Embryonic facial prominence (tissue), 1 donor: ENCODE data around the gene HS1BP3.

Source experiments
- DNase-seq: peaks from one replicate; pipeline ENCODE4 v3.0.0-alpha.2; 2016; ENCODE audit errors: extremely low spot score

Gene HS1BP3

DNA sequence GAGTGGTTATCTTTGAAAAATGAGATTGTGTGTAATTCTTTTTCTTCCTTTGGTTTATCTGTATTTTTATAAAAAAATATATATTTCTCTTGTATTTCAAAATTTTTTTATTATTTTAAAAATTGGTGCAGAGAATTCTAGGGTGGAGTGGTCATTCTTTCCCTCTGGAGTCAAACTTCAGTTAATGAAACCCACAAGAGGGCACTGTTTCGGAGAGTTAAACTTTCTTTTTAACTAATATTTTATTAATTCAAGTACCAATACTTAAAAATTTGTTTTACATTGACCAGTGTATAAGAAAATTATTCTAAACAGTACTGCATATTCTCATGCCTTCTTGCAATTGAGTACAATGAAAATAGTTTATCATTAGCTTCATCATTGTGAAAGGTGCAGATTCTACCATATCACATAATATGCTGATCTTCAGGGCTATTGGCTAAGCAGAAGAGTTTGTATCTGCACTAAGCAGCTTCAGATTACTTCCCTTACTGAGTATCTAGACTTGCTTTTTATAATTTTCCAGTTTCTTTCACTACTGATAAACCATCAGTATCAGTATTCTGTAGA is 50.1 kb downstream of the HS1BP3 start:
- no peak for DNase-seq

DNA sequence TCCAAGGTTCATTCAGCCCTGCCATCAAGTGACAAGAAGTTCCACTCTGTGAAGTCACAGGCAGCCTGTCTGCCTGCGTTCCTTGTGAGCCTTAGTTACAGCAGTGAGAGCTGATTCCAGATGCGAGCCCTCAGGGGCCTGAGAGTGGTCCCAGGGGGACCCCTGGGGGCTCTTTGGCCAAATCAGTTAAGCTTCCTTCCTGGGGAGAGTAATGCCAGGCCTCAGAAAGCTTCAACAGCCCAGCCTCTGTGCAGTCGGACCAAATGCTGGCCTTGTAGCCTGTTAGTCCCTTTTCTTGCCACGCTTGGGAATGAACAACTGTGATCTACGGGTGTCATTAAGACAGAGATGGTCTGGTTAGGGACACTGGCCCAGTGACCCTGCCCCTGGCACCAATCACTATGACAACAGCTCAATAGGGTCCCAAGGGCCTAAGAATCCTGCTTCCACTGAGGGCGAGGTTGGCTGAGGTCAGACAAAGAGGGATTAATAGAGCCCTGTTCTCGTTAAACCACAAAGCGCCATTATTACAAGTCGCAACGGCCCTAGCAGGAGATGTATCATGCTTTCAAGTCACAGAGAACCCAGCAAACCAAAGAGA is 50.9 kb downstream of the HS1BP3 start:
- DNase-seq: no peak

DNA sequence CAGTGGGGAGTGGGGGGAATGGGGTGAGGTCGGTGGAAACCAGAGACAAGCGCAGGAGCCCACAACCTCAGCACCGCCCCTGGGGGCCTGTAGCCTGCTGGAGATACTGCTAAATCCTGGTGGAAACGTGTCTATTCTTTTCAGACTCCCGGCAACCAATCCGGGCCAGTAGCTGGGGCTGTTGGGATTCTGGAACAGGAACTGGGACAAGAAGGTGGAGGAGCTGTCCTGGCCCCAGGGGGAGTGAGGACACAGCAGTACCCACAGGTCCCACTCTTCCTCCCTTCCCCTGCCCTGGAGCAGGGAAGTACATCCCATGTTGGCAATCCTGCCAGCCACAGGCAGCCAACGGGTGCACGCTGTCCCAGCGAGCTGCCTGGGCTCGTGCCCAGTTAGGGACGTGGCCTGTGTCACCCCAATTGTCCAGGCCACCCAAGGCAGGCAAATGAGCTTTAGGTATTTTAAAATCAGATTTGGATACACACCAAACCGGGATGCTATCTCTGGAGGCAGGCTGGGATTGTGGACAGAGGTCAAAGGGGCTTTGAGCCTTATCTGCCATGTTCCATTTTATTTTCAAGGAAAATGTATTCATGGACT is 51.8 kb downstream of the HS1BP3 start:
- no peak for DNase-seq

DNA sequence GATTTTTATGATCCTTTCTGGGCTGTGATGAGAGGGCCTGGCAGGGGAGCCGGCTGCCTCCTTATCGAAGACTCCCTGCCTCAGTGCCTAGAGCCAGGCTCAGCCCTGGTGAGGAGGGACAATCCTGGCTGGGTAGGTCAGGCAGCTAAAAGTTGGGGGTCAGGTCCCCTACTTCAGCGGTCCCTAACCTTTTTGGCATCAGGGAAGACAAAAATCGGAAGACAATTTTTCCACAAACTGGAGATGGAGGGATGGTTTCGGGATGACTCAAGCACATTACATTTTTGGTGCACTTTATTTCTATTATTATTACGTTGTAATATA is 53.1 kb downstream of the HS1BP3 start:
- no peak for DNase-seq

DNA sequence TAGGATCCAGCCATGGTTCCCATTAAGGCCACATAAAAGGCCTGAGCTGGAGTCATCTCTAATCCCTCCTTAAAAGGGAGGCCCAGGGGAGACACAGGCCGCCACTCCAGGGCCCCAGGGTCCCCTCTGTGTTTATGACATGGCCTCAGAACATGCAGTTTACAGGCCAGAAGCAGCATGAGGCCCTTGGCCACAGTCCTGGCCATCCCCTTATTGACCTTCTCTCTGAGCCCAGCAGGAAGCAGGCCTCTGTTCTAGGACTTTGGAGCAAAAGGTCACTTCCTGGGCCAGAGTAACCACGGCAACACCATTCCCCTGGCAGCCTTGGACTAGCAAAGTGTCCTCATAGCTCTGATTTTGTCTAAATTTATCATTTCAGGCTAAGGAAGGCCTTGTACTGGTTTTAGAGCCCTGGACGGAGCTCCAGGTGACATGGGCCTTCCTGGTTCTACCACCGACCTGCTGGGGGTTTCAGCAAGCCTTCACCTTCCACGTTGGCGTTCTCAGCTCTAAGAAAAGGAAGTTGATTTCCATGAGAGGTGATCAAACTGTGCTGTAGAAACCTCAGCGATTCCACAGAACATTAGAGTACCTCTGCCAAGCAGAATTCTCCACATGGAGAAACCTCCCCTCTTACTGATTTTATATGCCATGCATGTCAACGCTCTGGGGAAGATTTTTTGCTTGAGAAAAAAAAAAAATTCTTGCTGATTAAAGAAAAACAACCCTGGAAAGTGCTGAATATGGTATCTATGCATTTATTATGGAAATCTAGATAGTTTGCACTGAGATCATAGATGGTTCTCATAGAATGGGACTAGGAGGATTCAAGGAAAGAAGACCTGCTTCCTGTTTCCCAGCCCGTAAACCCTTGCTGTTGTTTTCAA is 53.7 kb downstream of the HS1BP3 start:
- DNase-seq: no peak

DNA sequence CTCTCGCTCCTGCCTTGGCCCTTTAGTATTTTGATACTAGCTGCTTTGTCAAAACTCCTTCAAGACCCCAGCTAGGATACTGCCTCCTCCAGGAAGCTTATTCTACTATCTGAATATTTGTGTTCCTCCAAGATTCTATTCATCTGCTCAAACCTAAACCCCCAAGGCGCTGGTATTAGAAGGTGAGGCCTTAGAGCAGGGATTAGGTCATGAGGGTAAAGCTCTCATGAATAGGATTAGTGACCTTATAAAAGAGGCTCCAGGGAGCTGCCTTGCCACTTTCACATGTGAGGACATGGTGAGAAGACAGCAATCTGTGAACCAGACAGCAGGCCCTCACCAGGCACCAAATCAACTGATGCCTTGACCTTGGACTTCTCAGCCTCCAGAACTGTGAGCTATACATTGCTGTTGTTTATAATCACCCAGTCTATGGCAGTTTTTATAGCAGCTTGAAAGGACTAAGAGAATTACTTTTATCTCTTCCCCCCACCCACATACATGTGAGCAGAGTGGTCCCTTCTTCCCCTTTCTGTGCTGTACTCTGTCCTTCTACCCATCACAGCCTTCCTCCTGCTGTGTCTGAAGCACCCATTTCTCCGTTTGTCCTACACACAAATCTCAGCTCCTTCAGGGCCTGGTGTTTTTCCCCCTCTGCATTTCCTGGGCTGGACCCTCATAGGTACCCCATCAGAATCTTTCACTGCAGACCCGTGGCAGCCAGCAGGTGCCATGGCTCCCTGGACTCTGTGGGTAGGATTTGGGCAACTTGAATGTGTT is 54.5 kb downstream of the HS1BP3 start:
- no peak for DNase-seq

DNA sequence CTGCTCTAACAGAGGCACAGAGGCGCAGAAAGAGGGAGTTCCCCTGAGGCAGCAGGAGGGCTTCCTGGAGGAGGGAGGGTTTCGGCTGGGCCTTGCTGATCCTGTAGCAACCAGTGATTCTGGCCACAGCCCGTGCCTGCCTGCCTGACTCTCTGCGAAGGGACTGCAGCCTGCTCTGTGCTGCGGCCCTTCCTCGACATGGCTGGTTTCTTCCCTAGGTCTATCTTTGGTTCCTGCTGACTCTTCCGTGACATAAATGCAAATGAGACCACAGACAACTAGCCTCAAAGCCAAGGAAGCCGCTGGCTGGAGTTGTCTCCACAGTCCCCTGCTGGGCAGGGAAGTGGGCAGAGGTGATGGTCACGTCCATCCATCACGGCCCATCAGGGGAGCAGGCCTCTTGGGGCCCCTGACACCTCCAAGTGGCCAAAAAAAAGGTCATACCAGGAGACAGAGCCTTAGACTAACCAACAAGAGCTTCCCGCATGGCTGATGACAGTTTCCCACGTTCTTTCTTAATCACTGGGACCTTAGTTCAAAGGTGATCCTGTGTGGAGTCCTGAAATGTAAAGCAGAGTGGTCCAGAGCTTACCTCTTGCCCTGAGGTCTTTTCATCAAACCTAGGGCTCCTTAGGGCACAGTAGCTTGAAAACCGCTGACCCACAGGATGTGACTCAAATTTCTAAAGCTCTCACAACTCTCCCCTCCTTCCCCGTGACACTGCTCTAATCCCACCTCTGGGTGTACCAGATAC is 55.3 kb downstream of the HS1BP3 start:
- no peak for DNase-seq

DNA sequence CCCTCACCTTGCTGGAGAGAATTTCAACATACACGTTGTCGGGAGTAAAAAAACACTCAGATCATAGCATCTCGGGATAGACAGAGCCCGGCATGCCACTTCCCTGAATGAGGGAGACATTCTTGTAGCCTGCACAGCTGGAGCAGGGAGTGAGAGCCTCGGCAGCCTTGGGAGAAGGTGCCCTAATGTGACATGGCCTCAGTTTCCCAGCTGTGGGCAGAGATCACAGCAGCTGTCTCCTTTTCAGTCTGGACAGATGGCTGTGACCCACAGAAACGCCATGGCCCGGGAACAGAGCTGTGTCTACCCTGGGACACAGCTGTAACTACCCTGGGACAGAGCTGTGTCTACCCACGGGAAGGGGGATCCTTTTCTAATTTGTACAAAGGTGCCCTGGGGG is 55.9 kb downstream of the HS1BP3 start:
- DNase-seq: no peak

DNA sequence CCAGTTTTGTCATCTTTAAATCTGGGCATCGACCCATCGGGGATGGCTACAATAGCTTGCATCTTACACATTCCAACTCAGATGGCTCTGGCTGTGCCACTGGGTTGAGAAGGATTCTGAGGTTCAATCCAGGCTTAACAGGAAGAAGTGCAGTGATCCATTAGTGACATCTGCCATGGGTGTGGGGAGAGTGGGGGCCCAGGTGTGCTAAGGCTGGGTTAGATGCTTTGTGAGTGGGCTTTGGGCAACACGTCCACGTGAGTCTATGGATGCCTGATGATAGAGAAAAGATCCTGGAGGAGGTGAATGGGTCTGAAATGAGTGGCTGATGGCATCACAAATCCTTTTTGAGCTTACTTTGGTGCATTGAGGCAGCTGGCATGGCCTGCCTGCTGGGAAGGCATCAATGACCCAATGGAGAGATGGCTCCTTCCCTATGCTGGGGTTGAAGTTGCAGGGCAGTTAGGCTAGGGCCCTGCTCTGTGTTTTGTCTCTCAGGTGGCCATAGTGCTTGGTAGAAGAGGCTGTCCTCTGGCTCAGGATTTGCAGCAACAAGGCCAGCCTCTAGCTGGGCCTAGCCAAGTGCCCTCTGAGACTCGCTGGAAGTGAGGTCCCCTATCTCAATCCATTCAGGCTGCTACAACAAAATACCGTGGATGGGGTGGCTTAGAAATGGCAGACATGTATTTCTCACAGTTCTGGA is 56.7 kb downstream of the HS1BP3 start:
- no peak for DNase-seq

DNA sequence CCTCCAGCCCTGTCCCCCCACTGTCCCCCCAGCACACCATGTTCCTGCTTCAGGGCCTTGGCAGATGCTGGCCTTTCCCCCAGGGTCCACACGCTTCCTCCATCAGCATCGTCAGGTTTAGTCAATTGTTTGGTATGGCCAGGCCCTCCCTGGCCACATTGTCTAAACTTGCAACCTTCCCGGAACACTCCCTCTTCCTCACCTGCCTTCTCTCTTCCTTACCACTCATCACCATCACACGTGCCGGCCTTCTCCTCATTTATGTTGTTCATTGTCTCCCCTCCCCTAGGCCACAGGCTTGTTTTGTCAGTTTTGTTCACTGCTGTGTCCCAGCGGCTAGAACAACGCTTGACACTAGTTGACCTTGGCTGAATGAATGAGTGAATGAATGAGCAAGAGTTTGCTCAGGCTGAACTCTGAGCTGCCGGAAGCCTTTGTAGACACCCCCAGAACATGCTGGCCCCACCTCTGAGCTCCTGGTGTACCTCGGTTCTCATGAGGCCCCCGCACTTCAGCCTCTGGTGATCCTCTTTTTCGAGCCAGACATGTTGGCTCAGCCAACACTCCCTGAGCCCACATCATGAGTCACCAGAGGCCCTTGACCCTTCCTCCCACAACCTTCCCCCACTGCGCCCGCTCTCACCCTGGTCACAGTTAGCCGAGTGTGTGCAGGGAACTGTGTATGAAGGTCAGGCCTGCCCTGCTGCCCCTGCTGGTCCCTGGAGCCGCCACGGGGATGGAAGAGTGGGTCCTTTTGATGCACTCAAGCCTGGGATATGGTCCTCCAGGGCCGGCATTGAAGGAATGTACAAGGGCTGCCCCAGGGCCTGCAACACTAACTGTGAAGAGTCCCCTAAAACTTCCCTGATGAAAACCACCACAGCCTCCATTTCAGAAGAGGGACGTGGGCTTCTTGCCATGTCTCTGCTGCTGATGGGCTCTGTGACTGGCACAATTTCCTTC is 57.5 kb downstream of the HS1BP3 start:
- no peak for DNase-seq

DNA sequence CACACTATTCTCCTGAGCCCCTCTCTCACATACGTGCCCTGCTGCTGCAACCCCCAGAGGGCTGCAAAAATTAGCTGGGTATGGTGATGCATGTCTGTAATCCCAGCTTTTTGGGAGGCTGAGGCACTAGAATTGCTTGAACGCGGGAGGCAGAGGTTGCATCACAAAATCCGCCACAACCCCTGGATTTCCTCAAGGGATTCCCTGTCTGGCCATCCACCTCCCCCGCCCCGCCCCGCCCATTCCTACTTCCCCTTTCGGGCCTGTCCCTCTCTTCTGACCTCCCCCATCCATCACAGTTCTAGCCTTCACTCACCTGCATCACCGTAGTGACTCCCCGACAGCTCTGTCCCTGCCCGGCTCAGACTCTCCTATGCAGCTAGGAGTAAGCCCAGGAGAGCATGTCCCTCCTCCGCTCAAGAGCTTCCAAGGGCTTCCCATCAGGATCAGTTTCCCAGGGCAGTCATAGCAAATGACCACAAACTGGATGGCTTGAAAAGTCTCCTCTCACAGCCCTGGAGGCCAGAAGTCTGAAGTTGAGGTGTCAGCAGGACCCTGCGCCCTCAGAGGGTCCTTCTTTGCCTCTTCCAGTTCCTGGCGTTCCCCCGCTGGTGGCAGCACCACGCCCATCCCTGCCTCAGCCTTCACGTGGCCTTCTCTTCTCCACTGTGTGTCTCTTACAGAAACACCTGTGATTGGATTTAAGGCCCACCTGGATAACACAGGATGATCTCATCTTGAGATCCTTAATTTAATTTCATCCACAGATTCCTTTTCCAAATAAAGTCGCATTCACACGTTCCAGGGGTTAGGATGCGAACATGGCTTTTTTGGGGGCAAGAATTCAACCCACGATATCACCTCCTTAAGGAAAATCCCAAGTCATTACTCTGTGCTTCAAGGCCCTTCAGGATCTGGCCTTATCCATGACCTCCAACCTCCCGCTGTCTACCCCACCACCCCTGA is 58.5 kb downstream of the HS1BP3 start:
- DNase-seq: no peak

DNA sequence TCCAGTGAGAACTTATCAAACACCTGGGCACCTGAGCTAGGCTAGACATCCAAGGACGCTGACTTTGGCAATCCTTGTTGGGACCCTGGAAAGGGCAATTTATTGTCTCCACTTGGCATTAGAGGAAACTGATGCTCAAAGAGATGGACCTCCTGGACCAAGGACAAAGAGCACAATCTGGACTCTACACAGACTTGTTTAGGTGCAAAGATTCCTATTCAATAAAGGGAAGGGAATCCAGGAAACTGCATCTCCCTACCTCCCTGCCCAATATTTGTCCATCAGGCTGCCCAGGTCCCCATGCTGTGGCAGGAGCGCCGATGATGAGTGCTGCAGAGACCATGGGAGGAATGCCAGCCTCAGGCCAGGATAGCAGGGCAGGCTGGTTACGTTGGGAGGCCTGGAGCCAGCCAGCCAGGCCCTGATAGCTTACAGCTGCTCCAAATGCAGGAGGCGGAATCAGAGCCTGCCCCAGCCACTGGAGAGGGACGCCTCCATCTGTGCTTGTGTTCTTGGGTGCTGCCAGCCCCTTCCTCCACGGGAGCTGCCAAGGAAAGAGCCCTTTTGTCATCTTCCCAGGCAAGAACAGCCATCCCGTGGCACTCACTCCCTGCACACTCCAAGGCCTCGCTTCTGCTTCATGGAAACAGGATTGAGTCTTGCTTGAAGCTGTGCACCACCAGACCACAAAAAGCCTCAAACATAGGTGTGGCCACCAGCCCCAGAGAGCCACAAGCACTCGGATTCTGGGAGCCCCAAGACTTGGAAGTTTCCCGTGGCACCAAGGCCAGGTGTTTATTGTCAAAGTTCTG is 60.0 kb downstream of the HS1BP3 start:
- DNase-seq: no peak

DNA sequence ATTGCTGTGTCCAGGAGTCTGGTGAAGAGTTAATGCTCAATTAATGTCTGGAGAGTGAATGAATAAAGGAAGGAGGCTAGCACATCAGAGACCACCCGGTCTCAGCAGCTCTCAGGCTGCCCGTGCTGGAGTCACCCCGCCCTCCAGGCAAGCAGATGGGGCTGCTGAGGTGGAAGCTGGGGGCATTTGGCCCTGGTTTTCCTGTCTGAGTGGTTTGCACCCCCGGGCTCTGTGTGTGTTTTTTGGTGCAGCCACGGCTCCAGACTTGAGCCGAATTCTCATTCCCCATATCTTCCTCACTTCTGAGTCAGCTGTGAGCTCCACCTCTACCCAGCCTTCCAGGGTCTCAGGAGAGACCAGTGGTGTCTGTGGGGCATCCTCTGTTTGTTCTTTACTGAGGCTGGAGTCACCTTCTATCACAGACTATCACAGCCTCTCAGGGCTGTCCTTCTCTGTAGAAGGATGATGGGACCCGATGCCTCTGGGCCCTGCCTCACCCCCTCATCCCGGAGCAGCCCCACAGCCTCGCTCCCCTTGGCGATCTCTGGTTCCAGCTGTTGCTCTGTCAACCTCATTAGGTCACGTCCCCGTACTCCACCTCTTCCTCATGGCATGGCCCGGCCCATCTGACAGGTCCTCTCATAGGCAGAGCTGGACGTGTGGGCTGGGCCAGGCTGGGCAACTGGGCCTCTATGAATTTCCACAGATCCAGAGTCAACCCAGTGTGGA is 60.8 kb downstream of the HS1BP3 start:
- DNase-seq: no peak

DNA sequence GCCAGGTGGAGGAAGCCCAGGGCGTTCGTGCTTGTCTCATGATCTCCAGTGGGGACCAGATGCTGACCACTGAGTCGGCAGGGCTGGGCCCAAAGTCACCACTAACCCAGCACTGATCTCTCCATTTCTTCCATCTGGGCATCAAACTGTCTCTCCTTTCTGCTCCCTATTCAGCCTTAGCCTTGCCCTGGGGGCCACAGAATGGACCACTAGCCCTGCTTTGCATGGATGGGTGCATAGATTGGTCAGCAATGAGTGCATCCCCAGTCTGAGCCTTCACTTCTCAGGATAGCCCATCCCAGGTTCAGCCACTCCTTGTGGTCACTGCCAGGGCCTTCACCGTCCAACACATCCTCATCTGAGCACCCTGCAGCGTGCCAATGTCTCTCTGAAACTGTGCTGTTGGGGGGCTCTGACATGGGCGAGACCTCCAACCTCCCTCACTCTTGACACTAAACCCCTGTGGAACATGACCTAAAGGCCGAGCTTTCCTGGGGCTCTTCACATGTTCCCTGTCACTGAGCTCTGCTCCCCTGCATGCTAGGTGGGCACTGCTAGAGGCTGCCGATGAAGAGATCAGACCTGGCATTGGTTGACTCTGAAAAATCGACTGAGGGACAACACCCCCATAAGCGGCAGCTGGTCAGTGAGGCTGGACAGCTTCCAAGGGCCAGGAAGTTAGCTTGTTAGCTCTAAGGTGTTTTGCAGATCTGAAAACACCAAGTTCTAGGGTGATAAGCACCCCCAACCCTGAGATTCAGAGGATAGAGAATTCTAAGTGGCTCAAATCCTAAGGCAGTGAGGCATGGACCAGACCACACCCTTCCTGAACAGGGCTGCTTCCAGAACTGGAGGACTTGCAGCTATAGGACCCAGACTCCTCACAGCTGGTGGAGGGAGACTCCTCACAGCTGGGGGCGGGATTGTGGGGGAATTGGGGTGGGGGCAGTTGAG is 61.7 kb downstream of the HS1BP3 start:
- no peak for DNase-seq

DNA sequence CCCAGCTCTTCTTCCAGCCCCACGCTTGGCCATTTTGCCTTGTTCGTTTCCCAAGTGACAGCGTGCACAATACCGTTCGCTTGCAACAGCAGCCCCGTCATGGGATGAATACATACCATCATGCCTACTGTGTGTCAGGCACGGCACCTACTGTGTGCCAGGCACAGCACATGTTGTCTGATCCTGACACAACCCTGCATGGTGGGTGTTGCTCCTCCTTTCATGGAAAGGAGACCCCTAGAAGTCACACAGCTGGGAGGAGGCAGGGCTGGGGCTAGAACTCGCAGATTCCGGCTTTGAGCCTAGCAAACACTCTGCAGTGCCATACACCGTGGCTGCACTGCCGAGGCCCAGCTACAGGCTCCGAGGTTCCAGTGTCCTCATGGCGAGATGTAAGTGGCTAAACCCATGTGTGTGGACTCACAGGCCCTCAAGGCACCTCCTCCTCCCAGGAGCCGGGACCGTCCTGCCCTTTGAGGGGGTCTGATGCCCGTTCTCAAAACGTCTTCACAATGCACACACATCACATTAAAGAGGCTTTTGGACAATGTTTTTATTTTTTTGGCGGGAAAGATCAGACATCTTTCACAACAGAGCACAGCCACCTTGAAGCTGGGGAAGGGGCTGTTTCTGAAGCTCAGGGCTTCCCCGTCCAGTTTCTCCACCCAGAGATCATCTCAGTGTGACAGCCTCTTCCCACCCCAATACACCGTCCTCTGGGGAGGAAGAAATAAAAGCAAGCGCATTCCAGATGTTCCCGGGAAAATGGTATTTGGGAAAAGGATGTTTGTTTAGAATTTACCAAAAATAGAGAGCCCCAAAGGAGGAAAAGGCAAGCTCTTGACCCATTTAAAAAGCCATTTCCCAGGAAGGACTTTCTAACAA is 64.9 kb downstream of the HS1BP3 start:
- DNase-seq: no peak
